Measurements from ENCODE around the gene SERPINB6. TPM values are rescaled to one million over a fixed set of nuclear protein-coding genes. Genes with fewer than 3 reads are reported as not detected.

SERPINB6 gene
- total and polyA plus RNA-seq, 2 of the 4 experiments (the other 2 are of a cell fraction), result 37.1 to 91.1 TPM

GRCh38 chr6:2942914-2943563 lies 28.3 kb downstream of the SERPINB6 start:
- no peak overlapping the region for H2AK5ac ChIP-seq (ENCODE audit: low read depth, low read length)
- peaks cover 0 to 8% of the 10 kb centered on the region in 2 experiments; a peak in 2 of 4 replicates for H3K79me1 ChIP-seq (ENCODE audit: low read depth in 1 of 2, low read length in 2 of 2)
- ATAC-seq (ENCODE audit: low read depth) (no peak), DNase-seq (no peak)
- peaks cover 10% of the 10 kb centered on the region for H3K36me3 ChIP-seq (ENCODE audit: control insufficient read depth, insufficient read depth, low read length)
- H3K9me1 ChIP-seq (ENCODE audit: insufficient read depth, low read length), result peaks cover 6% of the 10 kb centered on the region; the same call in 1 of the 2 replicates
- H2BK15ac ChIP-seq (ENCODE audit: low read depth, low read length), result no peak overlapping the region
- H3K4me2 ChIP-seq (ENCODE audit: low read depth, low read length), result no peak overlapping the region
- H2BK120ac ChIP-seq (ENCODE audit: low read depth, low read length), result no peak overlapping the region
- dilution Hi-C loops (cut with HindIII; ENCODE audit: low sequenced_read_pairs, unreplicated experiment) (no loop called here), in situ Hi-C loops (cut with MboI; ENCODE audit: low sequenced_read_pairs) (no loop called here), intact Hi-C loops (cut with micrococcal nuclease) (no loop called here)
- no peak overlapping the region for H3K4me3 ChIP-seq (ENCODE audit: insufficient read depth, low read depth, low read length)
- H2BK5ac ChIP-seq (ENCODE audit: low read depth, low read length, poor library complexity, severe bottlenecking), result no peak overlapping the region
- no peak overlapping the region for H3K23ac ChIP-seq (ENCODE audit: low read depth, low read length)
- no peak overlapping the region for H2BK20ac ChIP-seq (ENCODE audit: low read depth, low read length)
- H3K9me3 ChIP-seq (ENCODE audit: control insufficient read depth, insufficient read depth, low read length), result no peaks in the 10 kb centered on the region
- no peak overlapping the region for H2AK9ac ChIP-seq (replicated peaks; ENCODE audit: low read depth, low read length, poor library complexity)
- H4K8ac ChIP-seq (ENCODE audit: low read depth in 2 of 2, low read length in 2 of 2), result no peak overlapping the region
- no TSS peak for BruUV-seq (replicated peaks)
- no peaks in the 10 kb centered on the region for H3K4me1 ChIP-seq (ENCODE audit: control insufficient read depth, insufficient read depth, low read length)
- no peak overlapping the region for H4K5ac ChIP-seq (ENCODE audit: low read depth, low read length)
- ChIA-PET CTCF (interaction anchor here (0.6 to 1.0 kb wide), 3 partner anchors 9 to 1347 kb away, joined by 3 to 8 read pairs (median 4); no protein-coding TSS in a partner anchor), POLR2A (ENCODE audit: unreplicated experiment) (no interaction called here)
- H2AFZ ChIP-seq (replicated peaks; ENCODE audit: low read length, poor library complexity), result no peak overlapping the region
- no peaks in the 10 kb centered on the region for H3K27me3 ChIP-seq (ENCODE audit: control insufficient read depth, insufficient read depth, low read length)
- H3K14ac ChIP-seq (replicated peaks; ENCODE audit: low read depth, low read length), result no peak overlapping the region
- H4K91ac ChIP-seq (ENCODE audit: insufficient read depth, low read depth, low read length), result no peak overlapping the region
- TF ChIP-seq RFX5 (IDR thresholded peaks at IDR 0.05; ENCODE audit: low read depth, low read length) (no peak), MAFK (IDR thresholded peaks at IDR 0.05; ENCODE audit: low read depth, low read length) (no peak), ELK1 (IDR thresholded peaks at IDR 0.05; ENCODE audit: borderline replicate concordance, low read depth, low read length) (no peak), BHLHE40 (IDR thresholded peaks at IDR 0.05; ENCODE audit: low read depth, low read length) (no peak), RCOR1 (IDR thresholded peaks at IDR 0.05; ENCODE audit: insufficient replicate concordance, low read length) (no peak), MAZ (IDR thresholded peaks at IDR 0.05; ENCODE audit: borderline replicate concordance, low read depth, low read length) (no peak), NFE2L2 (IDR thresholded peaks at IDR 0.05; ENCODE audit: low read depth, low read length) (no peak), CHD1 (IDR thresholded peaks at IDR 0.05; ENCODE audit: low read depth, low read length) (no peak), POLR2A (IDR thresholded peaks at IDR 0.05; ENCODE audit: low read depth, low read length) (no peak), CTCF (conservative IDR thresholded peaks at IDR 0.05; ENCODE audit: low read depth, low read length) (no peak), SMC3 (IDR thresholded peaks at IDR 0.05; ENCODE audit: low read depth, low read length) (no peak), MXI1 (IDR thresholded peaks at IDR 0.05; ENCODE audit: borderline replicate concordance, low read depth, low read length) (no peak), CEBPB (IDR thresholded peaks at IDR 0.05; ENCODE audit: low read depth, low read length) (no peak), FOS (IDR thresholded peaks at IDR 0.05; ENCODE audit: low read depth, low read length) (no peak), RAD21 (IDR thresholded peaks at IDR 0.05; ENCODE audit: low read length) (no peak), USF2 (IDR thresholded peaks at IDR 0.05; ENCODE audit: low read depth, low read length) (no peak)
- H3K56ac ChIP-seq (ENCODE audit: extremely low read depth, insufficient read depth, low read length), result no peak overlapping the region
- no peak overlapping the region for H3K4ac ChIP-seq (ENCODE audit: low read depth, low read length)
- no peak overlapping the region for H3K9ac ChIP-seq (ENCODE audit: low read depth, low read length)
- H4K20me1 ChIP-seq (ENCODE audit: insufficient read depth, low read length), result no peaks in the 10 kb centered on the region
- H3K18ac ChIP-seq (ENCODE audit: low read depth, low read length), result no peak overlapping the region
- 68% methylated on average over 5 of the region's 12 CpGs; no CpG with 5 or more reads in 1 of the 2 experiments for WGBS, 2 experiments (ENCODE audit: extremely low coverage in 2 of 2, insufficient read length in 1 of 2)
- no peak overlapping the region for H3K27ac ChIP-seq (ENCODE audit: insufficient read depth, low read length)
